Erythroblast (primary cell): ENCODE data around the gene CPM.

Source experiments
- DNase-seq, 2 experiments: peaks; one replicate each; lab custom pipeline; 2025; lab: John Stamatoyannopoulos, UW
- GATA1 ChIP-seq: IDR thresholded peaks from 2 replicates; pipeline ENCODE4 v1.6.1; 2011; ENCODE audit warnings: low read depth, mild to moderate bottlenecking, control low read depth, low read length, moderate library complexity
- POLR2A ChIP-seq: IDR thresholded peaks from 2 replicates; pipeline ENCODE4 v1.6.1; 2011; ENCODE audit warnings: mild to moderate bottlenecking, low read length

CPM gene

GRCh38 chr12:68963856-68964745 lies 31.1 kb upstream of the CPM start:
- no peak for TF ChIP-seq POLR2A
- no peak for TF ChIP-seq GATA1
- DNase-seq = no peak

- DNase-seq = no peak
- TF ChIP-seq GATA1 (no peak), POLR2A (no peak)
Measured at GRCh38 chr12:68962877-68963855, 30.2 kb upstream of the CPM start.

GRCh38 chr12:68959891-68960464 lies 27.0 kb upstream of the CPM start:
- TF ChIP-seq GATA1 = no peak
- no peak for TF ChIP-seq POLR2A
- DNase-seq = no peak

GRCh38 chr12:68959143-68959858 lies 26.3 kb upstream of the CPM start:
- DNase-seq = no peak
- no peak for TF ChIP-seq POLR2A
- no peak for TF ChIP-seq GATA1

- DNase-seq = no peak
- no peak for TF ChIP-seq GATA1
- no peak for TF ChIP-seq POLR2A
Measured at GRCh38 chr12:68958322-68958721, 25.4 kb upstream of the CPM start.

- TF ChIP-seq GATA1 (no peak), POLR2A (no peak)
- DNase-seq = no peak
Measured at GRCh38 chr12:68957273-68957672, 24.3 kb upstream of the CPM start.

- no peak for DNase-seq
- TF ChIP-seq POLR2A (no peak), GATA1 (no peak)
Measured at GRCh38 chr12:68956466-68956865, 23.5 kb upstream of the CPM start.

GRCh38 chr12:68954811-68955210 lies 21.8 kb upstream of the CPM start:
- TF ChIP-seq GATA1 (no peak), POLR2A (no peak)
- DNase-seq = no peak

GRCh38 chr12:68953536-68953935 lies 20.6 kb upstream of the CPM start:
- DNase-seq = no peak
- TF ChIP-seq POLR2A (no peak), GATA1 (no peak)

- TF ChIP-seq GATA1 (no peak), POLR2A (no peak)
- DNase-seq = no peak
Measured at GRCh38 chr12:68951652-68952051, 18.7 kb upstream of the CPM start.

- no peak for DNase-seq
- TF ChIP-seq POLR2A (no peak), GATA1 (no peak)
Measured at GRCh38 chr12:68950511-68950910, 17.5 kb upstream of the CPM start.

- no peak for DNase-seq
- no peak for TF ChIP-seq GATA1
- TF ChIP-seq POLR2A = no peak
Measured at GRCh38 chr12:68945255-68945654, 12.3 kb upstream of the CPM start.
